Right lobe of liver (tissue), 6 donors: ENCODE measurements around the gene ARHGAP25. TPM values are rescaled to one million over a fixed set of nuclear protein-coding genes. Genes with fewer than 3 reads are reported as not detected.

Experiments used
- ATAC-seq, 4 donors: fragments of 200-7000 bp; cut with Tn5 transposase; one replicate each; pipeline ENCODE4 v1.9.1; 2020; ENCODE audit warnings: mild to moderate bottlenecking in 4 of 4, moderate library complexity in 4 of 4
- DNase-seq, 3 donors: peaks; one replicate each; pipeline ENCODE4 v3.0.0-alpha.2; 2020
- H3K27ac ChIP-seq, 3 donors: fragments of 200-600 bp; one replicate each; pipeline ENCODE4 v1.8.0; 2022
- H3K27me3 ChIP-seq, 2 donors: fragments of 200-600 bp; one replicate each; pipeline ENCODE4 v1.8.0; 2022
- H3K36me3 ChIP-seq, 4 donors: fragments of 200-600 bp; sonication (generic) in 1 of 4; one replicate each; pipeline versions ENCODE4 v1.5.1 to v1.8.0; 2017 to 2022; ENCODE audit warnings: control low read depth in 1 of 4
- H3K4me1 ChIP-seq, 4 donors: fragments of 200-600 bp; sonication (generic) in 1 of 4; one replicate each; pipeline versions ENCODE4 v1.5.1 to v1.8.0; 2017 to 2022; ENCODE audit warnings: control low read depth in 1 of 4
- H3K4me3 ChIP-seq, 3 donors: fragments of 200-600 bp; one replicate each; pipeline ENCODE4 v1.8.0; 2022
- H3K9me3 ChIP-seq, 4 donors: fragments of 200-600 bp; sonication (generic) in 1 of 4; one replicate each; pipeline versions ENCODE4 v1.5.1 to v1.8.0; 2017 to 2022; ENCODE audit warnings: control low read depth in 1 of 4
- CTCF ChIP-seq, 4 donors: fragments of 200-600 bp in 3 of 4; fragments of 450-650 bp in 1 of 4; IDR thresholded peaks; one replicate each; pipeline versions ENCODE4 v1.5.1 to v1.8.0; 2016 to 2022; ENCODE audit warnings: antibody characterized with exemption in 4 of 4, mild to moderate bottlenecking in 2 of 4
- POLR2A ChIP-seq: fragments of 450-650 bp; IDR thresholded peaks from one replicate; pipeline ENCODE4 v1.6.1; 2017; ENCODE audit warnings: antibody characterized with exemption, mild to moderate bottlenecking
- WGBS: methylation state at CpG from one replicate; pipeline ENCODE4 v1.1.6; 2018; ENCODE audit warnings: low coverage, low lambda C conversion rate; ENCODE audit not compliant: insufficient coverage; ENCODE audit errors: missing lambda C conversion rate; 5-methylcytosine and 5-hydroxymethylcytosine counted together
- intact Hi-C, 2 donors: fragments of 100-400 bp; cut with DNase I; formaldehyde crosslinking; loops; one replicate each; pipeline versions ENCODE4 v1.11.2 to v1.14.1; 2022
- total RNA-seq, 6 experiments: library from RNA; depleted of rRNA in 2 of 6; stranded (reverse); fragments of >200 nt in 2 of 6; fragmentation: NEBNext Ultra II Directional in 3 of 6; extraction: Animal tissue kit (Norgen Biotek cat#: 25700) in 3 of 6; gene quantifications; one replicate each; pipeline versions ENCODE4 v1.1.0 to v1.2.4, GENCODE V29; 2016 to 2023
- donor health status: DM: no; HTN: yes; CAD: no.
- donor health status: DM: no; HTN: no; CAD: no.
- donor health status: DM: no; HTN: no; CAD: no.
- donor health status: DM: no; HTN: yes; CAD: no.
- donor health status: DM: no; HTN: yes; CAD: no.

ARHGAP25 gene
- total RNA-seq, 6 experiments from 2014 or later = 3.3 to 9.8 (median 5.0) TPM

GRCh38 chr2:68787356-68787755 is 52.7 kb downstream of the ARHGAP25 start:
- Histone ChIP-seq H3K36me3 (peaks cover 0 to 8% (median 3%) of the 10 kb centered on the region in 4 donors), H3K27ac (no peak overlapping the region), H3K27me3 (no peaks in the 10 kb centered on the region), H3K4me3 (no peak overlapping the region), H3K4me1 (no peaks in the 10 kb centered on the region), H3K9me3 (no peaks in the 10 kb centered on the region)
- no peak for DNase-seq
- TF ChIP-seq POLR2A (no peak), CTCF (IDR thresholded peaks at IDR 0.05) (no peak)
- peak in 1 of 4 donors; percentile 27 for ATAC-seq
- intact Hi-C loops = no loop called here
- 60% methylated on average over 4 of the region's 4 CpGs for WGBS

- H3K27me3 ChIP-seq = no peaks in the 10 kb centered on the region
- no peak overlapping the region for H3K4me3 ChIP-seq
- WGBS = 79% methylated on average over 7 of the region's 7 CpGs
- no peak for TF ChIP-seq CTCF (IDR thresholded peaks at IDR 0.05)
- TF ChIP-seq POLR2A = no peak
- no peaks in the 10 kb centered on the region for H3K4me1 ChIP-seq
- no peak for ATAC-seq
- H3K9me3 ChIP-seq = no peaks in the 10 kb centered on the region
- intact Hi-C loops = no loop called here
- no peak overlapping the region for H3K27ac ChIP-seq
- peaks cover 0 to 8% (median 3%) of the 10 kb centered on the region in 4 donors for H3K36me3 ChIP-seq
- no peak for DNase-seq
Observed at GRCh38 chr2:68789603-68790002, 55.0 kb downstream of the ARHGAP25 start.

- DNase-seq (peak in 1 of 3 donors; percentile 25), ATAC-seq (no peak)
- H3K4me3 ChIP-seq = no peak overlapping the region
- no peaks in the 10 kb centered on the region for H3K4me1 ChIP-seq
- TF ChIP-seq CTCF (IDR thresholded peaks at IDR 0.05) (no peak), POLR2A (no peak)
- no peak overlapping the region for H3K27ac ChIP-seq
- no peaks in the 10 kb centered on the region for H3K9me3 ChIP-seq
- intact Hi-C loops = no loop called here
- 77% methylated on average over 7 of the region's 7 CpGs for WGBS
- no peaks in the 10 kb centered on the region for H3K27me3 ChIP-seq
- H3K36me3 ChIP-seq = peaks cover 0 to 8% (median 3%) of the 10 kb centered on the region in 4 donors
Observed at GRCh38 chr2:68790600-68790999, 56.0 kb downstream of the ARHGAP25 start.

- intact Hi-C loops = no loop called here
- DNase-seq = no peak
- no peak for ATAC-seq
- Histone ChIP-seq H3K9me3 (no peaks in the 10 kb centered on the region), H3K4me3 (no peak overlapping the region), H3K4me1 (no peaks in the 10 kb centered on the region), H3K36me3 (peaks cover 0 to 5% (median 0%) of the 10 kb centered on the region in 4 donors), H3K27me3 (no peaks in the 10 kb centered on the region), H3K27ac (no peak overlapping the region)
- WGBS = 25% methylated on average over 1 of the region's 1 CpG
- no peak for TF ChIP-seq CTCF (IDR thresholded peaks at IDR 0.05)
- no peak for TF ChIP-seq POLR2A
Observed at GRCh38 chr2:68791914-68792313, 57.3 kb downstream of the ARHGAP25 start.

GRCh38 chr2:68792751-68793150 is 58.1 kb downstream of the ARHGAP25 start:
- Histone ChIP-seq H3K36me3 (peaks cover 0 to 5% (median 0%) of the 10 kb centered on the region in 4 donors), H3K27me3 (no peaks in the 10 kb centered on the region), H3K27ac (no peak overlapping the region), H3K4me1 (no peaks in the 10 kb centered on the region), H3K9me3 (no peaks in the 10 kb centered on the region), H3K4me3 (no peak overlapping the region)
- intact Hi-C loops = no loop called here
- TF ChIP-seq CTCF (IDR thresholded peaks at IDR 0.05) (no peak), POLR2A (no peak)
- no peak for DNase-seq
- WGBS = 80% methylated on average over 4 of the region's 4 CpGs
- ATAC-seq = no peak
